SK-N-SH treated with all-trans-retinoic acid at 6 μM for 48 hours (cell line): ENCODE results near the gene TBC1D12.

Experiments used
- ATAC-seq: fragments of 200-7000 bp; cut with Tn5 transposase; 3 replicates; pipeline ENCODE4 v1.9.1; 2020; ENCODE audit warnings: mild to moderate bottlenecking, moderate library complexity
- ARNTL ChIP-seq: fragments of 450-650 bp; formaldehyde crosslinking; IDR thresholded peaks from 2 replicates; pipeline ENCODE4 v1.5.0; 2020; ENCODE audit warnings: low read depth, mild to moderate bottlenecking, moderate library complexity, borderline replicate concordance
- BACH2 ChIP-seq: fragments of 250-450 bp; sonication (Bioruptor Pico); IDR thresholded peaks from 2 replicates; pipeline ENCODE4 v1.9.0; 2021; ENCODE audit warnings: mild to moderate bottlenecking, borderline replicate concordance
- CREB5 ChIP-seq: fragments of 250-450 bp; sonication (Bioruptor Pico); IDR thresholded peaks from 2 replicates; pipeline ENCODE4 v1.5.1; 2020; ENCODE audit warnings: low read depth, mild to moderate bottlenecking, moderate library complexity
- CSDC2 ChIP-seq: fragments of 250-450 bp; sonication (Bioruptor Pico); IDR thresholded peaks from 2 replicates; pipeline ENCODE4 v1.5.0; 2020; ENCODE audit warnings: mild to moderate bottlenecking, moderate library complexity
- CSRNP3 ChIP-seq: fragments of 250-450 bp; sonication (Bioruptor Pico); IDR thresholded peaks from 2 replicates; pipeline ENCODE4 v1.5.1; 2021; ENCODE audit warnings: mild to moderate bottlenecking, moderate library complexity
- ESRRG ChIP-seq: fragments of 250-450 bp; sonication (Bioruptor Pico); IDR thresholded peaks from 2 replicates; pipeline ENCODE4 v1.6.1; 2021; ENCODE audit warnings: mild to moderate bottlenecking
- OSR1 ChIP-seq: fragments of 250-450 bp; sonication (Bioruptor Pico); IDR thresholded peaks from 2 replicates; pipeline ENCODE4 v1.8.0; 2022; ENCODE audit warnings: moderate library complexity, mild to moderate bottlenecking, inconsistent platforms
- PPARA ChIP-seq: fragments of 250-450 bp; sonication (Bioruptor Pico); IDR thresholded peaks from 2 replicates; pipeline ENCODE4 v1.5.0; 2020; ENCODE audit warnings: mild to moderate bottlenecking, borderline replicate concordance
- TOX ChIP-seq: fragments of 250-450 bp; sonication (Bioruptor Pico); IDR thresholded peaks from 2 replicates; pipeline ENCODE4 v1.8.0; 2021; ENCODE audit warnings: mild to moderate bottlenecking, moderate library complexity, borderline replicate concordance
- ZC3H10 ChIP-seq: fragments of 250-450 bp; sonication (Bioruptor Pico); IDR thresholded peaks from 2 replicates; pipeline ENCODE4 v1.5.1; 2021; ENCODE audit warnings: mild to moderate bottlenecking, moderate library complexity
- ZFP30 ChIP-seq: fragments of 450-650 bp; formaldehyde crosslinking; IDR thresholded peaks from 2 replicates; pipeline ENCODE4 v1.5.0; 2022; ENCODE audit warnings: mild to moderate bottlenecking, moderate library complexity
- ZNF70 ChIP-seq: fragments of 450-650 bp; formaldehyde crosslinking; IDR thresholded peaks from 2 replicates; pipeline ENCODE4 v1.5.0; 2020; ENCODE audit warnings: mild to moderate bottlenecking, moderate library complexity
- ZNF8 ChIP-seq: fragments of 450-650 bp; formaldehyde crosslinking; IDR thresholded peaks from 2 replicates; pipeline ENCODE4 v1.5.0; 2020; ENCODE audit warnings: mild to moderate bottlenecking, moderate library complexity
- TF ChIP-seq, protein P1 (sequence below): fragments of 250-450 bp; sonication (Bioruptor Pico); IDR thresholded peaks from 2 replicates; pipeline ENCODE4 v1.5.0; 2020; ENCODE audit warnings: mild to moderate bottlenecking, moderate library complexity
- TF ChIP-seq, protein P2 (sequence below): fragments of 250-450 bp; sonication (Bioruptor Pico); IDR thresholded peaks from 2 replicates; pipeline ENCODE4 v1.8.0; 2020; ENCODE audit warnings: mild to moderate bottlenecking, moderate library complexity, borderline replicate concordance

Gene TBC1D12

DNA sequence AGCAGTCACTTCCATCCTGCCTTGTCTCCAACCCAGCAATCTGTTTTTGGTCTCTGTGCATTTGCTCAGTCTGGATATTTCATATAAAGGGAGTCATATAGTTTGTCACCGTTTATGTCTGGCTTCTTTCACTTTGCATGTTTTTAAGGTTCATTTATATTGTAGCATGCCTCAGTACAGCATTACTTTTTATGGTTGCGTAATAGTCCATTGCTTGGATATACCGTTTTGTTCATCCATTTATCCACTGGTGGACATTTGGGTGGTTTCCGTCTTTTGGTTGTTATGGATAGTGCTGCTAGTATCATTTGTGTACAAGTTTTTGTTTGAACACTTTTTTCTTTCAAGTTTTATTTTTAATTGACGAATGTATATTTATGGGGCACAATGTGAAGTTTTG is 18.2 kb downstream of the TBC1D12 start:
- ATAC-seq, result no peak
- TF ChIP-seq CSRNP3 (CRISPR knock-in tag), result no peak
- no peak for TF ChIP-seq CSDC2 (CRISPR knock-in tag)
- no peak for TF ChIP-seq TOX (CRISPR knock-in tag)
- no peak for TF ChIP-seq PPARA (CRISPR knock-in tag)
- TF ChIP-seq ZNF8 (CRISPR knock-in tag), result 0 out of 2 replicates have a peak, but pooled peaks have one; percentile 25
- TF ChIP-seq ARNTL (CRISPR knock-in tag), result no peak
- TF ChIP-seq CREB5 (CRISPR knock-in tag), result no peak
- TF ChIP-seq, protein P1, sequence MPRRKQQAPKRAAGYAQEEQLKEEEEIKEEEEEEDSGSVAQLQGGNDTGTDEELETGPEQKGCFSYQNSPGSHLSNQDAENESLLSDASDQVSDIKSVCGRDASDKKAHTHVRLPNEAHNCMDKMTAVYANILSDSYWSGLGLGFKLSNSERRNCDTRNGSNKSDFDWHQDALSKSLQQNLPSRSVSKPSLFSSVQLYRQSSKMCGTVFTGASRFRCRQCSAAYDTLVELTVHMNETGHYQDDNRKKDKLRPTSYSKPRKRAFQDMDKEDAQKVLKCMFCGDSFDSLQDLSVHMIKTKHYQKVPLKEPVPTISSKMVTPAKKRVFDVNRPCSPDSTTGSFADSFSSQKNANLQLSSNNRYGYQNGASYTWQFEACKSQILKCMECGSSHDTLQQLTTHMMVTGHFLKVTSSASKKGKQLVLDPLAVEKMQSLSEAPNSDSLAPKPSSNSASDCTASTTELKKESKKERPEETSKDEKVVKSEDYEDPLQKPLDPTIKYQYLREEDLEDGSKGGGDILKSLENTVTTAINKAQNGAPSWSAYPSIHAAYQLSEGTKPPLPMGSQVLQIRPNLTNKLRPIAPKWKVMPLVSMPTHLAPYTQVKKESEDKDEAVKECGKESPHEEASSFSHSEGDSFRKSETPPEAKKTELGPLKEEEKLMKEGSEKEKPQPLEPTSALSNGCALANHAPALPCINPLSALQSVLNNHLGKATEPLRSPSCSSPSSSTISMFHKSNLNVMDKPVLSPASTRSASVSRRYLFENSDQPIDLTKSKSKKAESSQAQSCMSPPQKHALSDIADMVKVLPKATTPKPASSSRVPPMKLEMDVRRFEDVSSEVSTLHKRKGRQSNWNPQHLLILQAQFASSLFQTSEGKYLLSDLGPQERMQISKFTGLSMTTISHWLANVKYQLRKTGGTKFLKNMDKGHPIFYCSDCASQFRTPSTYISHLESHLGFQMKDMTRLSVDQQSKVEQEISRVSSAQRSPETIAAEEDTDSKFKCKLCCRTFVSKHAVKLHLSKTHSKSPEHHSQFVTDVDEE (CRISPR knock-in tag), result no peak
- TF ChIP-seq OSR1 (CRISPR knock-in tag), result no peak

DNA sequence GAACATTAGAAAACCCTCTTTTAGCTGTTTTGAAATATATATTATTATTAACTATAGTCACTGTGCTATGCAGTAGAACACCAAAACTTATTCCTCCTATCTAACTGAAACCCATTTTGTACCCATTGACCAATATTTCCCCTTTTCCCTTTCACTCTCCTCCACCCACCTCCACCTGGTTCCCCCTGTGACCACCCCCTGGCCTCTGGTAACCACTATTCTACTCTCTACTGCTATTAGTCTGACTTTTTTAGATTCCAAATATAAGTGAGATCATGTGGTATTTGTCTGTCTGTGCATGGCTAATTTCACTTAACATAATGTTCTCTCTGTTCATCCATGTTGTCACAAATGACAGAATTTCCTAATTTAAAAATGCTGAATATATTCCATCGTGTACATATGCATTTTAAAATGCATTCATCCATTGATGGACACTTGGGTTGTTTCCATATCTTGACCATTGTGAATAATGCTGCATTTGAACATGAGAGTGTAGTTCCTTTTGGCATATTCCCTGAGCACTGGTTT is 18.7 kb downstream of the TBC1D12 start:
- TF ChIP-seq TOX (CRISPR knock-in tag), result no peak
- no peak for TF ChIP-seq ZFP30 (CRISPR knock-in tag)
- no peak for TF ChIP-seq ZC3H10
- no peak for TF ChIP-seq ESRRG
- no peak for TF ChIP-seq CSRNP3 (CRISPR knock-in tag)
- no peak for TF ChIP-seq OSR1 (CRISPR knock-in tag)
- TF ChIP-seq, protein P2, sequence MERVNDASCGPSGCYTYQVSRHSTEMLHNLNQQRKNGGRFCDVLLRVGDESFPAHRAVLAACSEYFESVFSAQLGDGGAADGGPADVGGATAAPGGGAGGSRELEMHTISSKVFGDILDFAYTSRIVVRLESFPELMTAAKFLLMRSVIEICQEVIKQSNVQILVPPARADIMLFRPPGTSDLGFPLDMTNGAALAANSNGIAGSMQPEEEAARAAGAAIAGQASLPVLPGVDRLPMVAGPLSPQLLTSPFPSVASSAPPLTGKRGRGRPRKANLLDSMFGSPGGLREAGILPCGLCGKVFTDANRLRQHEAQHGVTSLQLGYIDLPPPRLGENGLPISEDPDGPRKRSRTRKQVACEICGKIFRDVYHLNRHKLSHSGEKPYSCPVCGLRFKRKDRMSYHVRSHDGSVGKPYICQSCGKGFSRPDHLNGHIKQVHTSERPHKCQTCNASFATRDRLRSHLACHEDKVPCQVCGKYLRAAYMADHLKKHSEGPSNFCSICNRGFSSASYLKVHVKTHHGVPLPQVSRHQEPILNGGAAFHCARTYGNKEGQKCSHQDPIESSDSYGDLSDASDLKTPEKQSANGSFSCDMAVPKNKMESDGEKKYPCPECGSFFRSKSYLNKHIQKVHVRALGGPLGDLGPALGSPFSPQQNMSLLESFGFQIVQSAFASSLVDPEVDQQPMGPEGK (CRISPR knock-in tag), result no peak
- no peak for TF ChIP-seq BACH2 (CRISPR knock-in tag)
- no peak for TF ChIP-seq ZNF8 (CRISPR knock-in tag)
- TF ChIP-seq, protein P1 (CRISPR knock-in tag), result no peak
- TF ChIP-seq ZNF70, result no peak
- no peak for ATAC-seq

DNA sequence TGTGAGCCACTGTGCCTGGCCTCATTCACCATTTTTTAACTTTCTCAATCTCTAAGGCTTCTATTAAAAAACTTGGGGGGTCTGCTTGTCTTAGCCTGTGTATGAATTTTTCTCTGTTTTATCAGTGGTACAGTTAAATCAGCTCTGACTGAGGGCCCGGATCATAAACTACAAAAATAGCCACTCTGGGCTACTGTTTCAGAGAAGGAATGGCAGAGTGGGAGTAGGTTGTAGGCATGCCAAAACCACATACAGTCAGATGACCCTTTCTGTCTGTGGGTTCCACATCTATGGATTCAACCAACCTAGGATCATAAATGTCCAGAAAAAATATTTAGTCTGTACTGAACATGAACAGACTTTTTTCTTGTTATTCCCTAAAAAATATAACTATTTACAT is 21.3 kb downstream of the TBC1D12 start:
- ATAC-seq, result peak; percentile 31; the same call in 1 of the 3 replicates
- TF ChIP-seq BACH2 (CRISPR knock-in tag), result no peak
